AG09319 (cell line): ENCODE data around the gene PTPN6.

ENCODE experiments used
- DNase-seq: peaks from one replicate; pipeline ENCODE4 v3.0.0-alpha.2; 2010; ENCODE audit warnings: low read depth; ENCODE audit errors: extremely low read depth
- TF ChIP-seq, protein P1 (sequence below): IDR thresholded peaks from 2 replicates; pipeline ENCODE4 v1.5.1; 2011; ENCODE audit warnings: low read depth, mild to moderate bottlenecking, inconsistent platforms, low read length, moderate library complexity

PTPN6 gene

DNA sequence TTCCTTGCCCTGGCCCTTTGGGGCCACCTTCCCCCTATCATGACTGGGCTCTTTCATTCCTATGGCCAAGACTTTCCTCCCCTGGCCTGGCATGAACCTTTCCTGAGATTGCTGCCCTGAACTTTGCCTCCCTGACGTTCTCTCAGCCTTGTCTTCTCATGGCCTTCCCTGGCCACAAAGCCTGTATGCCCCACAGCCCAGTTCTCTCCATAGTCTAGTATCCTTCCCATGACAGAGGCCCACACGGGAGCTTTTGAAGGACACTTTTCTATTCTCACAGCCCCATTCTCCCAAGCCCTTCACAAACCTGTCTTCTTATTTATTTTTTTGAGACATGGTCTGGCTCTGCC, 12.0 kb upstream of the PTPN6 start:
- TF ChIP-seq, protein P1, sequence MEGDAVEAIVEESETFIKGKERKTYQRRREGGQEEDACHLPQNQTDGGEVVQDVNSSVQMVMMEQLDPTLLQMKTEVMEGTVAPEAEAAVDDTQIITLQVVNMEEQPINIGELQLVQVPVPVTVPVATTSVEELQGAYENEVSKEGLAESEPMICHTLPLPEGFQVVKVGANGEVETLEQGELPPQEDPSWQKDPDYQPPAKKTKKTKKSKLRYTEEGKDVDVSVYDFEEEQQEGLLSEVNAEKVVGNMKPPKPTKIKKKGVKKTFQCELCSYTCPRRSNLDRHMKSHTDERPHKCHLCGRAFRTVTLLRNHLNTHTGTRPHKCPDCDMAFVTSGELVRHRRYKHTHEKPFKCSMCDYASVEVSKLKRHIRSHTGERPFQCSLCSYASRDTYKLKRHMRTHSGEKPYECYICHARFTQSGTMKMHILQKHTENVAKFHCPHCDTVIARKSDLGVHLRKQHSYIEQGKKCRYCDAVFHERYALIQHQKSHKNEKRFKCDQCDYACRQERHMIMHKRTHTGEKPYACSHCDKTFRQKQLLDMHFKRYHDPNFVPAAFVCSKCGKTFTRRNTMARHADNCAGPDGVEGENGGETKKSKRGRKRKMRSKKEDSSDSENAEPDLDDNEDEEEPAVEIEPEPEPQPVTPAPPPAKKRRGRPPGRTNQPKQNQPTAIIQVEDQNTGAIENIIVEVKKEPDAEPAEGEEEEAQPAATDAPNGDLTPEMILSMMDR, result no peak
- DNase-seq, result no peak

DNA sequence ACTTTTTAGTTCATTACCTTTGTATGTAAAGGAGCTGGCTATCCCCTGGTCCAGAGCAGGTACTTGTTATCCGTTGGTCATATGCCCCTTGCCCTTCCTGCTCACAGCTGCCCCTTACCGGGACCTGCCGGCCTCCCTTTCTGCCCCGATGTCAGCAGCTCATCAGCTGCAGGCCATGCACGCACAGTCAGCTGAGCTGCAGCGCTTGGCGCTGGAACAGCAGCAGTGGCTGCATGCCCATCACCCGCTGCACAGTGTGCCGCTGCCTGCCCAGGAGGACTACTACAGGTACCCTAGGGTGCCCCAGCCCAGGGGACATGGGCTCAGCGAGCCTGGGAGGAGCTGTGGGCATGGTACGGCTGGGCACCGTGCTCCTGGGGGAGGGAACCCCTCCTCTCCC, 9.9 kb upstream of the PTPN6 start:
- TF ChIP-seq, protein P1, result no peak
- DNase-seq, result no peak

DNA sequence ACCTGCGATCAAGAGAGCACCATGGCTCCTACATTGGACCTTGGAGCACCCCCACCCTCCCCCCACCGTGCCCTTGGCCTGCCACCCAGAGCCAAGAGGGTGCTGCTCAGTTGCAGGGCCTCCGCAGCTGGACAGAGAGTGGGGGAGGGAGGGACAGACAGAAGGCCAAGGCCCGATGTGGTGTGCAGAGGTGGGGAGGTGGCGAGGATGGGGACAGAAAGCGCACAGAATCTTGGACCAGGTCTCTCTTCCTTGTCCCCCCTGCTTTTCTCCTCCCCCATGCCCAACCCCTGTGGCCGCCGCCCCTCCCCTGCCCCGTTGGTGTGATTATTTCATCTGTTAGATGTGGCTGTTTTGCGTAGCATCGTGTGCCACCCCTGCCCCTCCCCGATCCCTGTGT, 9.4 kb upstream of the PTPN6 start:
- no peak for DNase-seq
- TF ChIP-seq, protein P1, result no peak

DNA sequence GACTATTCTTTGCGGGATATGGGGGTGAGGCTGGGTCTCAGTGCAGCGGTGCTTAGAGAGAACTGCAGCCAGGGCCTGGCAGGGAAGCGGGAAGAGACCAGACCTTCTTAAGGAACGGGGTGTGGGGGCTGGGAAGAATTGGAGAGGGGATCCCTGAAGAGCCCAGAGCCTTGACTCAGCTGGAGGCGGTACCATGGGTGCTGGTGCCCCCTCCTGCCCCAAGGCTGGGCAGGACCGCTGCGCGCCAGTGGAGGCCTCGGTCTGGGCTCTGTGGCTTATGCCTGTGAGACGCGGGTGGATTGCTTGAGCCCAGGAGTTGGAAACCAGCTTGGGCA, 8.9 kb upstream of the PTPN6 start:
- TF ChIP-seq, protein P1, result no peak
- no peak for DNase-seq

DNA sequence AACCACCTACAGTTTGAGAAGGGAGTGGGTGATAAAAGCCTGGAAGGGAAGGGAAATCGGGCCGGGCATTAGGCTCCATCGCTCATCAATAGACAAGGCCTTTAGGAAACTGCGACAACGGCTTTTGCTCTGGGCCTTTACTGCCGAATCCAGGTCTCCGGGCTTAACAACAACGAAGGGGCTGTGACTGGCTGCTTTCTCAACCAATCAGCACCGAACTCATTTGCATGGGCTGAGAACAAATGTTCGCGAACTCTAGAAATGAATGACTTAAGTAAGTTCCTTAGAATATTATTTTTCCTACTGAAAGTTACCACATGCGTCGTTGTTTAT, 7.8 kb upstream of the PTPN6 start:
- peak; percentile 84 for DNase-seq
- TF ChIP-seq, protein P1, result no peak

DNA sequence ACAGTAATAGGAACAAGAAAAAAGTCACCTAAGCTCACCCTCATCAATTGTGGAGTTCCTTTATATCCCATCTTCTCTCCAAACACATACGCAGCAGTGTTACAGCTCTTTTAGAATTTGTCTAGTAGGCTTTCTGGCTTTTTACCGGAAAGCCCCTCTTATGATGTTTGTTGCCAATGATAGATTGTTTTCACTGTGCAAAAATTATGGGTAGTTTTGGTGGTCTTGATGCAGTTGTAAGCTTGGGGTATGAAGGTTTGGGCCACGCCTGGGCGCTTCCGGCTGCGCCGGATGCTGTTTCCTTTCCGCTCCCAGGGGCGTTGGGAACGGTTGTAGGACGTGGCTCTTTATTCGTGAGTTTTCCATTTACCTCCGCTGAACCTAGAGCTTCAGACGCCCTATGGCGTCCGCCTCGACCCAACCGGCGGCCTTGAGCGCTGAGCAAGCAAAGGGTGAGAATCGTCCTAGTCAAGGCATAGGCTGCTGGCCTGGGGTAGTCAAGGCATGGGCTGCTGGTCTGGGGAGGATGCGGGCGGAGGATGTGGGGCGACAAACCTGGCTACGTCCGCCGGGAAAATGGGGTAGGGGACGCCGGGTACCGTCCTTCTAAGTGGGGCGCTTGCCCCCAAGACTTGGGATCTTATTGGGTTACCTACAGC, 7.3 kb upstream of the PTPN6 start, which contains the start of the genes C12orf57 and RNU7-1:
C12orf57 (plus strand) TSS at position 301 of the 659 bp plus-strand sequence; CDS start at position 401, 100 bp downstream.
RNU7-1 (plus strand) TSS at position 95 of the 659 bp plus-strand sequence.
- DNase-seq, result no peak
- TF ChIP-seq, protein P1, result no peak

DNA sequence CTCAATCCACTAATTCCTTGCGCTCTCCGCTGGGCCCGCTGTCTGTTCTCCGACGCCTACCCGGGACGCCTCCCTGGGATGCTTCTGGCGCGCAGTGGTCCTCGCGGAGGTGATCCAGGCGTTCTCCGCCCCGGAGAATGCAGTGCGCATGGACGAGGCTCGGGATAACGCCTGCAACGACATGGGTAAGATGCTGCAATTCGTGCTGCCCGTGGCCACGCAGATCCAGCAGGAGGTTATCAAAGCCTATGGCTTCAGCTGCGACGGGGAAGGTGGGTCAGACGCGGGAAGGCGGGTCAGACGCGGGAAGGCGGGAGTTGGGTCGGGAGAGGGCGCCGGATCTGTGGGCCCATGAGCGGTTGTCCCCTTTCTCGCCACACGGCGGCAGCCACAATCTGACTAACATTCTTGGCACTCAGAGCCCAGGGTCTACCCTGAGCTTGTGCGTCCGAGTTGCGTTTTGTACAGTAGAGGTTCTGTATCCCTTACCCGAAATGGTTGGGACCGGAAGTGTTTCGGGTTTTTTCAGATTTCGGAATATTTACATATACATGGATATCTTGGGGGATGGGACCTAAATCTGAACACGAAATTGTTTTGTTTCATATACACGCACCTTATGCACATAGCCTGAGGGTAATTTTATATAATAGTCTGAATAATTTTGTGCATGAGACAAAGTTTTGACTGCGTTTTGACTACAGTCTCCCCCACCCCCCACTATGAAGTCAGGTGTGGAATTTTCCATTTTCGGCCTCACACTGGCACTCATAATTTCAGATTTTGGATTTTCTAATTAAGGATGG, 6.6 kb upstream of the PTPN6 start:
- DNase-seq, result peak; percentile 85

More for the DNA sequence above, 6.6 kb upstream of the PTPN6 start:
- TF ChIP-seq, protein P1, result peak; percentile 87
